Activated B cell treated with CpG ODN at 0.5 μM for 24 hours (primary cell): ENCODE results near the gene CBFA2T2. TPM values are rescaled to one million over a fixed set of nuclear protein-coding genes. Genes with fewer than 3 reads are reported as not detected.

Source experiments
- ATAC-seq: fragments of 200-7000 bp; cut with Tn5 transposase; one replicate; pipeline ENCODE4 v1.10.0; 2021; ENCODE audit warnings: low read depth, mild to moderate bottlenecking, moderate library complexity
- CTCF ChIA-PET: fragments of 350-600 bp; sonication (Branson Sonifier 250); formaldehyde crosslinking; loops from one replicate; lab custom pipeline; 2021; ENCODE audit warnings: antibody characterized with exemption; lab: Charles Lee
- POLR2A ChIA-PET: fragments of 350-600 bp; sonication (Branson Sonifier 250); formaldehyde crosslinking; loops from one replicate; lab custom pipeline; 2021; ENCODE audit warnings: antibody characterized with exemption; lab: Charles Lee
- DNase-seq: peaks from one replicate; pipeline ENCODE4 v3.0.0; 2022
- H3K27ac Mint-ChIP-seq: one replicate; pipeline ENCODE4 v1.8.0; 2020; ENCODE audit warnings: mixed read lengths
- H3K27me3 Mint-ChIP-seq: one replicate; pipeline ENCODE4 v1.8.0; 2021; ENCODE audit warnings: mixed read lengths
- H3K36me3 Mint-ChIP-seq: one replicate; pipeline ENCODE4 v1.8.0; 2021; ENCODE audit warnings: low read depth, mixed read lengths
- H3K4me1 Mint-ChIP-seq: one replicate; pipeline ENCODE4 v1.8.0; 2021; ENCODE audit warnings: mixed read lengths
- H3K4me3 Mint-ChIP-seq: one replicate; pipeline ENCODE4 v1.8.0; 2020; ENCODE audit warnings: mild to moderate bottlenecking, mixed read lengths
- H3K9me3 Mint-ChIP-seq: one replicate; pipeline ENCODE4 v1.8.0; 2020; ENCODE audit warnings: mixed read lengths
- CTCF ChIP-seq: fragments of 200-600 bp; IDR thresholded peaks from one replicate; pipeline ENCODE4 v1.8.0; 2022; ENCODE audit warnings: antibody characterized with exemption, mild to moderate bottlenecking
- intact Hi-C: fragments of 100-400 bp; cut with micrococcal nuclease; formaldehyde crosslinking; loops from one replicate; pipeline ENCODE4 v1.15.1; 2024
- total RNA-seq: library from RNA; stranded (reverse); gene quantifications from 2 replicates; pipeline ENCODE4 v1.2.3, GENCODE V29; 2022

CBFA2T2 gene
- total RNA-seq, 1 donor from 2014 or later = 15.8 TPM

GRCh38 chr20:33681728-33682353 is 191.9 kb downstream of the CBFA2T2 start:
- no peaks in the 10 kb centered on the region for H3K9me3 Mint-ChIP-seq
- H3K4me3 Mint-ChIP-seq = no peak overlapping the region
- ChIA-PET CTCF (interaction anchor here (0.8 kb wide), 1 partner anchor 14 kb away, joined by 3 read pairs; no protein-coding TSS in a partner anchor), POLR2A (interaction anchor here (1.5 kb wide), 1 partner anchor 38 kb away, joined by 3 read pairs; the partner anchor contains the start of gene PXMP4)
- H3K4me1 Mint-ChIP-seq = peaks cover 51% of the 10 kb centered on the region
- intact Hi-C loops = no loop called here
- H3K27me3 Mint-ChIP-seq = no peaks in the 10 kb centered on the region
- H3K36me3 Mint-ChIP-seq = no peaks in the 10 kb centered on the region
- no peak overlapping the region for H3K27ac Mint-ChIP-seq
- ATAC-seq = no peak
- DNase-seq = no peak
- TF ChIP-seq CTCF = no peak

GRCh38 chr20:33684533-33685327 is 194.8 kb downstream of the CBFA2T2 start:
- H3K27me3 Mint-ChIP-seq = no peaks in the 10 kb centered on the region
- ChIA-PET POLR2A (interaction anchor here (0.5 to 1.7 kb wide), 13 partner anchors 10 to 428 kb away, joined by 3 to 15 read pairs (median 5); partner anchors contain the start of genes ACTL10, C20orf144, EIF2S2 and PXMP4), CTCF (interaction anchor here (1.0 kb wide), 1 partner anchor 17 kb away, joined by 5 read pairs; no protein-coding TSS in a partner anchor)
- H3K27ac Mint-ChIP-seq = peak overlapping the region; percentile 77
- intact Hi-C loops = loop anchor here (5.0 kb wide), 1 partner anchor 128 kb away; the partner anchor contains the start of gene CHMP4B
- TF ChIP-seq CTCF = no peak
- no peaks in the 10 kb centered on the region for H3K36me3 Mint-ChIP-seq
- DNase-seq = no peak
- H3K4me1 Mint-ChIP-seq = peaks cover 41% of the 10 kb centered on the region
- no peaks in the 10 kb centered on the region for H3K9me3 Mint-ChIP-seq
- H3K4me3 Mint-ChIP-seq = peak overlapping the region; percentile 80
- ATAC-seq = no peak

- H3K27me3 Mint-ChIP-seq = no peaks in the 10 kb centered on the region
- CTCF ChIA-PET = interaction anchor here (1.0 kb wide), 1 partner anchor 18 kb away, joined by 5 read pairs; no protein-coding TSS in a partner anchor
Observed at GRCh38 chr20:33685328-33686099, 195.6 kb downstream of the CBFA2T2 start.

More at GRCh38 chr20:33685328-33686099, 195.6 kb downstream of the CBFA2T2 start:
- ATAC-seq (peak; percentile 45), DNase-seq (peak; percentile 50)
- POLR2A ChIA-PET = interaction anchor here (0.5 to 1.7 kb wide), 15 partner anchors 10 to 427 kb away, joined by 3 to 15 read pairs (median 4); partner anchors contain the start of genes ACTL10, C20orf144, CBFA2T2 and EIF2S2
- H3K4me3 Mint-ChIP-seq = peak overlapping the region; percentile 80
- H3K36me3 Mint-ChIP-seq = no peaks in the 10 kb centered on the region
- peaks cover 34% of the 10 kb centered on the region for H3K4me1 Mint-ChIP-seq
- peak overlapping the region; percentile 77 for H3K27ac Mint-ChIP-seq
- intact Hi-C loops = loop anchor here (1.0 to 5.0 kb wide), 7 partner anchors 19 to 308 kb away; partner anchors contain the start of genes ACTL10, CHMP4B, PXMP4 and RALY
- H3K9me3 Mint-ChIP-seq = no peaks in the 10 kb centered on the region
- no peak for TF ChIP-seq CTCF
